Posterior cingulate gyrus (tissue), 11 donors: ENCODE data around the gene ANKRD11.
"Not testable (repeated sequence)": the region's sequence is repeated elsewhere in the genome, so short reads cannot be mapped to it uniquely, and the experiment has no call there.

Source experiments
- DNase-seq, 10 donors: peaks; one replicate each; pipeline versions ENCODE4 v3.0.0 to v3.0.0-alpha.2; 2020 to 2021; ENCODE audit warnings: mixed read lengths in 3 of 10
- intact Hi-C: fragments of 100-400 bp; cut with DNase I; formaldehyde crosslinking; loops from one replicate; pipeline ENCODE4 v1.15.1; 2023

The ANKRD11 gene

DNA sequence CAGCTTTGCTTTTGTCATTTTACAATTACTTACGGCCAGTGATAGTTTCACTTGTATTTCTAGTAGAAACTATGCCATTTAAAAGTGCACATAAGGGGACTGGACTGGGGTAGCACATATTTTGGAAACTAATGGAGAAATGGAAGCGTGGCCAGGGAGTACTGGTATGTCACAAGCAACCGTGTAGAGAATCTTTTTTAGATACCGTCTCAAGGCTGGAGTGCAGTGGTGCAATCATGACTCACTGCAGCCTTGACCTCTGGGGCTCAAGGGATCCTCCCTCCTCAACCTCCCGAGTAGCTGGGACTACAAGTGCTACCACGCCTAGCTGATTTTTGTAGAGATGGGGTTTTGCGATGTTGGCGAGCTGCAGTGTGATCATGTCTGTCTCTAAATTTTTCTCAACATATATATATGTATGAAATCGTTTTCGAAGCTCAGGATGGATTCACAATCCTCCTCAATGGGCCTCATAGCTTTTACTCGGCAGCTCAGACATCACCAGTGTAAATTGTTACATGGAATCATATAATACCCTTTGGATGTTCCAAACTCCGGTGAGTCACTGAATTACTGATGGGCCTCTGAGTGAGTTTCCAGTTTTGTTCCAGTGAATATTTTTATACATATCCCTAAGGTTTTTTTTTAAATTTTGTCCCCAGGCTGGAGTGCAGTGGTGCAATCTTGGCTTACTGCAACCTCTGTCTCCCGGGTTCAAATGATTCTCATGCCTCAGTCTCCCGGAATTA lies 221.2 kb downstream of the ANKRD11 start:
- DNase-seq: peak in 2 of 10 donors; percentile 13 to 14
- intact Hi-C loops: no loop called here

DNA sequence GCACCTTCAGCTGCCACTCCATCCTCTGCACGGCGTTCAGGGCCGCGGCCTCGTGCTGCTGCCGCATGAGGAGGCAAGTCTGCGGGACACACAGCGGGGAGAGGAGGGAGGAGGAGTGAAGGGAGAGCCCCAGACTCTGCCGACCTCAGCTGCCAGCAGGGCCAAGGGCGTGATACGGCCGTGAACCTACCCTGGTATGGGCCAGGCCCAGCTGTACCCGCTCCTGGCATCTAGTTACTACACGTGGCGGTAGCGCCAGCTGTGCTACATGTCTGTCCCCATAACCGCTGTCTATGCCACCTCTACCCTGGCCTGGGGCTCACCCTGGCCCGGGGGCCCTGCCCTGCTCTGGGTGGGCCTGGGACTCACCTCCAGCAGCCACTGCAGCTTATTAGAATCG lies 221.8 kb downstream of the ANKRD11 start:
- intact Hi-C loops: no loop called here
- DNase-seq: peak in 3 of 10 donors; percentile 22 to 72 (median 47)

DNA sequence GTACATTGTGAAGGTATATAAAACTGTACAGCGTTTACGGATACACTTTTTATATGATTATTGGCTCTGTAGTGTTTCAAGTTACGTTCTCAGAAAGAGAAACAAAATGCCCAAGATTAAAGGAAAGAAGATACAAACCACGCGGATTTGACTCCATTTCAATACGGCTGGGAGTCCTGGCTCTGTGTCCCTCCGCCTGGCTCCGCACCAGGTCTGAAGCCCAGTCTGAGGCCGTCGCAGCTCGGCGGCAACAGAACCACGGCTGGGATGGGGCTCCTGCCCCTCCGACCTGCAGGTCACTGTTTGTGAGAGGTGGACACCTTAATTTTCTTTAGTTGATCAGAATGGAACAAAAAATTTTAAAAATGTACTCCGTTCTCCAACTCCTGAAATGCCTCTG lies 222.6 kb downstream of the ANKRD11 start:
- peak in 3 of 10 donors; percentile 17 to 53 (median 42) for DNase-seq
- intact Hi-C loops: not testable (repeated sequence)

DNA sequence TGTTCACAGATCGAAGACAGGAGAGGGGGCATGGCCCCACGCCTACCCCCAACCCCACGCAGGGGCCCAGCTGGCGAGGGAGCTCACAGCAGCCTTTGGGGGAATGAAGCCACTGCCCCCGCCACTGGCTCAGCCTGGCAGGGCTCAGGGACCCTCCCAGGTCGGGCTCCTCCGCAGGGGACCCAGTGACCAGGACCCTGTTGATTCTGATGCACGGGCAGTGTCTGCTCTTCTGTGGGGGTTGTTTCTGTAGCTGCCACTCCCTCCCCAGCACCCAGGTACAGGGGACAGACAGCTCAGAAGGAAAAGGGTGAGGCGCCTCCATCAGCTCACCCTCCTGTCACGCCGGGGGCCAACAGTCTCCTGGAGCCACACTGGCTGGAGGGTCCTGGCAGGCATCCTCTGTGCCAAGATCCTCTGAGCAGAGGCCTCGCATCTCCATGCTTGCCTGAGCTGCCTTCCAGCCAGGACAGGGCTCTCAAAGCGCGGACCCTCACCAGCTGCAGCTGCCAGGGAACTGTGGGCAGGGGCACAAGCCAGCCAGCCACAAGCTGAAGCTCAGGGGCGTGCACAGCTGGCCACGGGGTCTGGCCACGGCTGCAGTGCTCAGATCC lies 223.7 kb downstream of the ANKRD11 start:
- peak in 2 of 10 donors; percentile 72 to 81 for DNase-seq
- intact Hi-C loops: no loop called here

DNA sequence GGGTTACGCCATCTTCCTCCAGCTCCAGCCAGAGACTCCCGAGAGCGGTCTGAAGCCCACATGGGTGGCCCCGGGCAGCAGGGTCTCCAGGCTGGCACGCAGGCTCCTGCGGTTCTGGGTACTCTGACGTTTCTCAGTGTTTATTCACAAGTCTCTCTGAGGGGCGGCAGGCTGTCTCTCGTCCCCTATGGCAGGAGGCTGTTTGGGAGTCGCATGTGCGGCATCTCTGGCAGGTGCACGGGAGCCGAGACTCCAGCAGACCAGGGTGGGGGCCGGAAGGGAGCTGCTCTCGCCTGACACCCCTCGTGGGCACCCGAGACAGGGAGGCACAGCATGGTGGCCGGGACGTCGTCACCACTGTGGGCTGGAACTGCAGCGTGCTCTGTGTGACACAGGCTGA lies 224.7 kb downstream of the ANKRD11 start:
- intact Hi-C loops: no loop called here
- DNase-seq: peak in 2 of 10 donors; percentile 75 to 79

DNA sequence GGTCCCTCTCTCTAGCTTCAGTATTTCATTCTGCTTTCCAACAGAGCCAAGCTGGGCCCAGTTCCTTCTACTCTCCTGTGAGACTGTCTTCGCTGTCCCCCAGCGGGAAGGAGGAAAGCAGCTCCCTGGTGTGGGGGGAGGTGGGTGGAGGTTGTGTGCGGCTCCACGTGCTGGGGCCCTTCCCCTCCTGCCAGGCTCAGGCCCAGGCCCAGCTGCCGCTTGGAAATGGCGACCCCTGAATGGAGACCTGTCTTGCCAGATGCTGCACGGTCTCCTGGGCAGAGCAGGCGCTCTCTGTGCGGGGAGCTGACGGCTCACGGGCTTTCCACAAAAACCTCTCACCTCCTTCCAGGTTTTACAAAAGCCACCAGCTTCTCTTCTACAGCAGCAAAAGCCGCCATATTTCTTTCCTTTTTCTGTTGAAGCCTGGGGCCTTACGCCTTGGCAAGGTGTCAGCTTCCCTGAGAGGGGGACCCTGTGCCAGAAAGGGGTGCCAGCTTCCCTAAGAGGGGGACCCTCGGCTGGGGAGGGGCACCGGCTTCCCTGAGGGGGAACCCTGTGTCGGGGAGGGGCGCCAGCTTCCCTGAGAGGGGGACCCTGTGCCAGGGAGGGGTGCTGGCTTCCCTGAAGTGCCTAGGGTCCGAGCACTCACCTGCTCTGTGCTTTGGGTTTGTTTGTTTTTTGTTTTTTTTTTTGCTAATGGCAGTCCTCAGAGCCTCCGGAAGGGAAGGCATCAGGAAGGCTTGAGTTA lies 225.4 kb downstream of the ANKRD11 start:
- peak in 2 of 10 donors; percentile 63 to 83 for DNase-seq
- intact Hi-C loops: no loop called here

DNA sequence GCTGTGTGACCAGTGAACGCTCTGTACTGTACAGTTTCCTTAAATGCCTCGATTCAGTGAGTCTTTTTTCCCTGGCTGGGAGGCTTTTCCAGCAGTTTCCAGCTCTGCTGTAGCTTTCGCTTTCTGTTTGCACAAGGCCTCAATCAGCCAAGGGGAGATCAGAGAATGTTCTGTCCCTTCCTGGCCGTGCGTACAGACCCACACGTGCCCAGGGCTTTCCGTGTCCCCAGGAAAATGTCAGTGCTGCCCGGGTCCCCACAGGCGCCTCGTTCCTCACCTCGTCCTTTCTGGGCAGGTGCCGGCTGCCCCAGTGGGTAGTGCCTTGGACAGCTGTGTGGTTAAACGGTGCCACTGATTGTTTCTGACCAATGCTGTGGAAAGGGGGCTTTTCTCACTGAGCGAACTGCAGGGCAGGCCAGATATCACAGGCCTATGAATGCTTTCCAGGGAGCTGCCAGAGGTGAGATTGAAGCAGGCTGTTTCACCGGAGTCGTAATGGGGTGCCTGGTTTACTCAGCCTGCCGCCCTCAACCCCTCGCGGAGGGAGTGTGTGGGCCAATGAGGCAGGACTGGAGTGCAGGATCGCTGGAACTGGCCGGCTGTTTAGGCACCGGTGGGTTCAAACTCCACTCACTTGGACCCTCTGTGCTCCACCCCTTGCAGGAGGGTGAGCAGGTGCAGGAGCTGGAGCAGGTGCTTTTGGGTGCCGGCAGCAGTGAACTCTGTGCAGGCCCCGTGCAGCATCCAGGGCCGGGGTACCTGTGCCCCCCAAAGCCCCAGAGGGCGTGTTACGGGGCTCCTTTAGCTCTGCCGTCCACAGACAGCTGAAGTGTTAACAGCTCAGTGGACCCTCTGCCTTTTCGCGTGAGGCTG lies 228.4 kb downstream of the ANKRD11 start:
- intact Hi-C loops: no loop called here
- peak in 4 of 10 donors; percentile 36 to 77 (median 67) for DNase-seq

DNA sequence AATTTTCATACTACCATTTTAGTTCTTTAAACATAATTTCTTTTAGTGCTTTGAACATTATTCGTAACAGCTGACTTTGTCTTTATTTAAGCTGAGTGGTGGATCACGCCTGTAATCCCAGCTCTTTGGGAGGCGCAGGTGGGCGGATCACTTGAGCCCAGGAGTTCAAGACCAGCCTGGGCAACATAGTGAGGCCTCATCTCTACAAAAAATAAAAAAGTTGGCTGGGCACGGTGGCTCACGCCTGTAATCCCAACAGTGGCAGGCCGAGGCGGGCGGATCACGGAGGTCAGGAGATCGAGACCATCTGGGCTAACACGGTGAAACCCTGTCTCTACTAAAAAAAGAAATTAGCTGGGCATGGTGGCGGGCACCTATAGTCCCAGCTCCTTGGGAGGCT lies 230.5 kb downstream of the ANKRD11 start:
- intact Hi-C loops: not testable (repeated sequence)
- DNase-seq: peak in 2 of 10 donors; percentile 5 to 54

DNA sequence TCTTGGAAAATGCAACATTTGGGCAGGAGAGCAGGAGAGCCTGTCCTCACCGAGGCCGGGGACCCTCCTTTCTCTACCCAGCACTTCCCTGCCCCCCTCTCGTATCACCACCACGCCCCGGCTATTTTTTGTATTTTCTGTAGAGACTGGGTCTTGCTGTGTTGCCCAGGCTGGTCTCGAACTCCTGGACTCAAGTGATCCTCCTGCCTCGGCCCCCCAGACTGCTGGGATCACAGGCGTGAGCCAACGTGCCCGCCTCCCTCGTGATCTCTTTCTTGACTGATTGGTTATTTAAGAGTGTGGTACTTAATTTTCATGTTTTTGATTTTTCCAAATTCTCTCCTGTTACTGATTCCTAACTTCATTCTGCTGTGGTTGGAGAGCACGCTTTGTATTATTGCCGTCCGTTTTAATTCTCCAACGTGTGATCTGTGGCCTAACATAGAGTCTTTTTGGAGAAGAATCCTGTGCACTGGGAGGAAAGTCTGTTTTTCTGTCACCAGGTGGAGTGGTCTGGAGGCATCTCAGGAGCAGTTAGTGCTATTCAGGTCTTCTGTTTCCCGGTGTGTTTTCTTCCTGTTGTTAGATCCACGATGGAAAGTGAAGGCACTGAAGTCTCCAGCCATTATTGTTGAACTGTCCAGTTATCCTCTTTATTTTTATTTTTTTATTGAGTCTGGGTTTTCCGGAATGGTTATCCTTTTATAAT lies 232.4 kb downstream of the ANKRD11 start:
- DNase-seq: peak in 2 of 10 donors; percentile 69 to 81
- intact Hi-C loops: no loop called here

DNA sequence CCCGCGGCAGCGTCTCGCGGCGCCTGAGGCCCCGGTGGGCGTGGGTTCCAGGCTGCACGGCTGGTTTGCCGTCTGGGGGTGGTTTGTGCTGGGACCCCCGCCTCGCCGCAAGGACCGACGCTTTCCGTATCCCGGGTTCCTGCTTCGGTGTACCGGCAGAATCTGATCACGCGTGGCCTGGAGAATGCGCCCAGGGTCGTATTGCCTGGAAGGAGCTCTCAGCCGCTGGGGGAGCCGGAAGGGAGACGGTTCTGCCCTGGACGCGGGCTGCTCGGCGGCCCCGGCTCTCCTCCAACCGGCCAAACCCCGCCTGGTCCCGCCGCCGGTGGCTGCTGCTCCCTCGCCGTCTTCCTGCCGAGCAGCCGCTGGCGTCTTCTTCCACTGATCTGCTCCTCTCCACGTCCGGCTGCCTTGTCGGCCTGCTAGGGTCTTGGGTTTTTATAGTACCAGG lies 233.1 kb downstream of the ANKRD11 start:
- intact Hi-C loops: no loop called here
- DNase-seq: peak in 3 of 10 donors; percentile 73 to 87 (median 78)

DNA sequence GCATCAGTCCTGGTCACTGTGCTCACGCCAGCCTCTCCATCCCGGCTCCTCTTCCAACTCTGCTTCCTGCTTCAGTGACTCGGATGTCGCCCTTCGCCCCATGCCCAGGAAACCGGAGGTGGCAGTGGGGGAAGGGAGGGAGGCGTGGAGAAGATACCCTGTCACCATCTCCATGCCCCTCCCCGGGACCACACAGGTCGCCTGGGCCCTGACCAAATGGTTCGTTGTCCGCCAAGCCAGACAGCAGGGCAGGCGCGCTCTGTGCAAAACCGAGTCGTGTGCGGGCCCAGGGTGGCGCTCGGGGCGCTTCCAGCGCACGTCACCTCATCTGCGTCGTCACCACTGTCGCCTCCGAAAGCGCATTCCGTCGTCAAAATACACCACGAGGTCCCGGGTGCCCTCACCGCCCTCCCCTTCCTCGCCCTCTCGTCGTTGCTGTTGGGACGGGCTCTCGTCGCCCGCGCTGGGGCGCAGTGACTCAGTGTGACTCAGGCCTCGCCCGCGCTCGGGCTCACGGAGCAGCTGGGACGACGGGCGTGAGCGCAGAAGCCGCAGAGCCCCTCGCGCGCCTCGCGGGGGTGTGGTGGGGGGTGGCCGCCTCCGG lies 233.6 kb downstream of the ANKRD11 start:
- intact Hi-C loops: no loop called here
- peak; percentile 46 to 95 (median 66) for DNase-seq

DNA sequence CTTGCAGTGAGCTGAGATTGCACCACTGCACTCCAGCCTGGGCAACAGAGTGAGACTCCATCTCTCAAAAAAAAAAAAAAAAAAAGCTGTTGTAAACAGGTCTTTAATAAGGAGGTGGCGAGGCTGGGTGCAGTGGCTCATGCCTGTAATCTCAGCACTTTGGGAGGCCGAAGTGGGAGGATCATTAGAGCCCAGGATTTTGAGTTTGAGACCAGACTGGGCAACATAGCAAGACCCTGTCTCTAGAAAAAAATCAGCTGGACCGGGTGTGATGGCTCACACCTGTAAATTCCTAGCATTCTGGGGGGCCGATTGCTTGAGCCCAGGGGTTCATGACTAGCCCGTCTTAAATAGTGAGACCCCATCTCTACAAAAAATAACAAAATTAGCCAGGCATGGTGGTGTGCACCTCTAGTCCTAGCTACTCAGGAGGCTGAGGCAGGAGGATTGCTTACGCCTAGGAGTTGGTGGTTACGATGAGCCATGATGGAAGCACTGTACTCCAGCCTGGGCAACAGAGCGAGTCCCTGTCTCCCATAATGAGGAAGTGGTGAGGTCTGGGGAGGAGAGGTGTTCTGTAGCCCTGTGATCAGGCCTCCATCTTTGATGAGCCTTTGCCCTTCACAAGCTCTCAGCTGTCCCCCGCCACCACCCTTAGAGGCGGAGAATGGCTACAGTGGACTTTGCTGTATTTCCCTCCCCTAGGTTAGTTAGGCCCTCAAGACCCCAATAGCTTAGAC lies 236.6 kb downstream of the ANKRD11 start:
- intact Hi-C loops: no loop called here
- peak in 2 of 10 donors; percentile 3 to 20 for DNase-seq

DNA sequence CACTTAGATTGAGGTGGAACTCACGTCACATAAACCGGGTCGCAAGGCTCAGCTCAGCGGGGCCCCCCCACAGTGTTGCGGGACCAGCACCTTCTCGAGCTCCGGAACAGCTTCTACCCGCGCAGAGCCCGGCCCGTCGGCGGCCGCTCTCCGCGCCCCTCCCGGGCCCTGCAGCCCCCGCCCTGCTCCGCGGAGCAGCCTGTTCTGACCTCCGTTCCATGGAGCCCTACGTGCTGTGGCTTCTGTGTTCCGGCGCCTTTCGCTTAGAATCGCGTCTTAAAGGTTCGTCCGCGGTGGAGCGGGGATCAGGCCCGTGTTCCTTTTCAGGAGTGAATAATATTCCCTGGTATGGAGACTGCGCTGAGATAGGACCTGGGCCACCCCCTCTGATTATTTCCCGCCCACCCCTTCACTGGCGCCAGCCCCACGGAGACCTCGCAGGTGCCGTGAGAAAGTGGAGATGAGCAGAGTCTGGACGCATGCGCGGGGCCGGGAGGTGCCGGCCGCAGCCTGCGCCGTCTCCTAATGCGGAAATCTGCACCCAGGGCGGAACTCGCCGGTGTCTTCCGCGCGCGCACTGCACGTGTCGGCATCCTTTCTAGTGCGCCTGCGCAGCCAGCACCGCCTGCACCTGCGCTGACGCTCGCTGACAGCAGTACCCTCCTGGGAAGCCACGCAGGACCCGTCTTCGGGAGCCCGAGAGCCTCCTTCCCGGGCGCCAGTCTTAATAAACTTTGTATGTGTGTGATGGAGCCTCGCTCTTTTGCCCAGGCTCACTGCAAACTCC lies 242.0 kb downstream of the ANKRD11 start:
- intact Hi-C loops: loop anchor here (10.0 kb wide), 1 partner anchor 256 kb away; the partner anchor contains the start of gene SPG7
- DNase-seq: peak in 3 of 10 donors; percentile 64 to 79 (median 71)

DNA sequence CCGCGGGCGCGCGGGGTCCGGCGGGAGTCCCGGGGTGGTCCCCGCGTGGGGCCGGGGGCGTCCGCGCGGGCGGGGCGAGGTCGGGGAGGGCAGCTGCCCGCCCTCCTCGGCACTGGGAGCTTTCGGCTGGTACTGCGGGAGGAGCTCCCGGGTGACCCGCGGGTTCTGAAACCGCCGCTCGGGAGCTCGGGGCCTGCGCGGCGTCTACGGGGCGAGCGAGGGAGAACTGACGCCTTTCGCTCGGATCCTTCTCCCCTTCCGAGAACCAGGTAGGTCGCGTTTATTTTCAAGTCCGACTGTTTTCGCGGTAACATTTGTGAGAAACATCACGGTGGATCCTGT lies 242.7 kb downstream of the ANKRD11 start:
- DNase-seq: not testable (repeated sequence)
- intact Hi-C loops: loop anchor here (10.0 kb wide), 1 partner anchor 257 kb away; the partner anchor contains the start of gene SPG7

DNA sequence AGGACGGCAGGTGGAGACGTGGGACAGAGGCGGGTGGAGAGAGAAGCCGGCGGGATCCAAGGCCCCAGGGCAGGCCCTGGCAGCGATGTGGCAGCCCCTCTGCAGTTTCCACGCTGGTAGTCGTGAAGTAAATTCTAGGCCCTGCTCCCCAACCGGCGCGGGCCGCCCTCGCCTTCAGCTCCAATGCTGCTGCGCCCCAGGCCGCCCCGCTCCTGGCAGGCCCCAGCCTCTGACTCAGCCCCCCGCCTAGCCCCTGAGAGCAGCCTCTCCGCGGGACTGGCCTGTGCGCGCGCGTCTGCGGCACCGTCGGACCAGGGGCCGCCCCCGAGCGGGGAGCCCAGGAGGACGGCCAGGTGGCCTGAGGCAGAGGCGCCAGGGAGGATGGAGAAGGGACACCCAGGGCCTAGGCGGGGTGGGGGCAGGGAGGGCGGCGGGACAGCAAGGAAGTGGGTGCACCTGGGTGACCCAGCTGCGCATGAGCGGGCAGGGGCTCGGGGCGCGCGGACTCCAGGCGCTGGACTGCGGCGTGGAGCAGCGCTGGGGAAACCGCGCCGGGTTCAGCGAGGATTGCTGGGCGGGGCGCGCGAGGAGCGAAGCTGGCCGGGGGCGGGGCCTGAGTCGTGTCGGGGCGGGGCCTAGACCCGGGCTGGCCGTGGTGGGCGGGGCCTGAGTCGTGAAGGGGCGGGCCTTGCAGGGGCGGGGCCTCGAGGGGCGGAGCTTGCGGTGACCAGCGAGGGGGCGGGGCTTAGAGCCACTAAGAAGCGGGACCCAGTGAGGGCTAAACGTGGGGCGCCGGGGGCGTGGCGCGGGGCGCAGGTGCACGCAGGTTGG lies 243.2 kb downstream of the ANKRD11 start:
- intact Hi-C loops: loop anchor here (10.0 kb wide), 1 partner anchor 258 kb away; the partner anchor contains the start of gene SPG7
- peak; percentile 83 to 99 (median 94) for DNase-seq

DNA sequence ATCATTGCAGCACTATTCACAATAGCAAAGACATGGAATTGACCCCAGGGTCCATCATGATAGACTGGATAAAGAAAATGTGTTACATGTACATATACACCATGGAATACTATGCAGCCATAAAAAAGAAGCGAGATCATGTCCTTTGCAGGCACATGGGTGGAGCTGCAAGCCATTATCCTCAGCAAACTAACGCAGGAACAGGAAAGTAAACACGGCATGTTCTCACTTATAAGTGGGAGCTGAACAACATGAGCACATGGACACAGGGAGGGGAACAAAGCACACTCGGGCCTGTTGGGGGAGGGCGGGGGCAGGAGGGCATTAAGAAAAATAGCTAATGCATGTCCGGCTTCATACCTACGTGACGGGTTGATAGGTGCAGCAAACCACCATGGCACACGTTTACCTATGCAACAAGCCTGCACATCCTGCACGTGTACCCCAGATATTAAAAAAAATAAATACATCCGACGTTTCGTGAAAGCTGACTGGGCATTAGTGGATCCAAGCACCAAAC lies 243.9 kb downstream of the ANKRD11 start:
- intact Hi-C loops: loop anchor here (10.0 kb wide), 1 partner anchor 258 kb away; the partner anchor contains the start of gene SPG7
- peak in 2 of 10 donors; percentile 11 to 14 for DNase-seq
